SK-N-SH treated with all-trans-retinoic acid at 6 μM for 48 hours (cell line): ENCODE results near the gene FOXI2.

Source experiments
- ATAC-seq: fragments of 200-7000 bp; cut with Tn5 transposase; 3 replicates; pipeline ENCODE4 v1.9.1; 2020; ENCODE audit warnings: mild to moderate bottlenecking, moderate library complexity
- ARNTL ChIP-seq: fragments of 450-650 bp; formaldehyde crosslinking; IDR thresholded peaks from 2 replicates; pipeline ENCODE4 v1.5.0; 2020; ENCODE audit warnings: low read depth, mild to moderate bottlenecking, moderate library complexity, borderline replicate concordance
- BACH2 ChIP-seq: fragments of 250-450 bp; sonication (Bioruptor Pico); IDR thresholded peaks from 2 replicates; pipeline ENCODE4 v1.9.0; 2021; ENCODE audit warnings: mild to moderate bottlenecking, borderline replicate concordance
- CREB5 ChIP-seq: fragments of 250-450 bp; sonication (Bioruptor Pico); IDR thresholded peaks from 2 replicates; pipeline ENCODE4 v1.5.1; 2020; ENCODE audit warnings: low read depth, mild to moderate bottlenecking, moderate library complexity
- CSDC2 ChIP-seq: fragments of 250-450 bp; sonication (Bioruptor Pico); IDR thresholded peaks from 2 replicates; pipeline ENCODE4 v1.5.0; 2020; ENCODE audit warnings: mild to moderate bottlenecking, moderate library complexity
- CSRNP3 ChIP-seq: fragments of 250-450 bp; sonication (Bioruptor Pico); IDR thresholded peaks from 2 replicates; pipeline ENCODE4 v1.5.1; 2021; ENCODE audit warnings: mild to moderate bottlenecking, moderate library complexity
- ESRRG ChIP-seq: fragments of 250-450 bp; sonication (Bioruptor Pico); IDR thresholded peaks from 2 replicates; pipeline ENCODE4 v1.6.1; 2021; ENCODE audit warnings: mild to moderate bottlenecking
- ISL1 ChIP-seq: fragments of 250-450 bp; sonication (Bioruptor Pico); IDR thresholded peaks from 2 replicates; pipeline ENCODE4 v2.1.2; 2022; ENCODE audit warnings: mild to moderate bottlenecking, moderate library complexity
- OSR1 ChIP-seq: fragments of 250-450 bp; sonication (Bioruptor Pico); IDR thresholded peaks from 2 replicates; pipeline ENCODE4 v1.8.0; 2022; ENCODE audit warnings: moderate library complexity, mild to moderate bottlenecking, inconsistent platforms
- PATZ1 ChIP-seq: fragments of 250-450 bp; sonication (Bioruptor Pico); IDR thresholded peaks from 2 replicates; pipeline ENCODE4 v1.8.0; 2020; ENCODE audit warnings: mild to moderate bottlenecking, moderate library complexity, borderline replicate concordance
- POU6F1 ChIP-seq: fragments of 250-450 bp; sonication (Bioruptor Pico); IDR thresholded peaks from 2 replicates; pipeline ENCODE4 v1.8.0; 2021; ENCODE audit warnings: low read depth, mild to moderate bottlenecking, moderate library complexity, borderline replicate concordance
- PPARA ChIP-seq: fragments of 250-450 bp; sonication (Bioruptor Pico); IDR thresholded peaks from 2 replicates; pipeline ENCODE4 v1.5.0; 2020; ENCODE audit warnings: mild to moderate bottlenecking, borderline replicate concordance
- RARB ChIP-seq: fragments of 250-450 bp; sonication (Bioruptor Pico); IDR thresholded peaks from 2 replicates; pipeline ENCODE4 v1.8.0; 2021; ENCODE audit warnings: mild to moderate bottlenecking, moderate library complexity
- TCF4 ChIP-seq: fragments of 250-450 bp; sonication (Bioruptor Pico); IDR thresholded peaks from 2 replicates; pipeline ENCODE4 v1.8.0; 2021; ENCODE audit warnings: mild to moderate bottlenecking, moderate library complexity, borderline replicate concordance
- TOX ChIP-seq: fragments of 250-450 bp; sonication (Bioruptor Pico); IDR thresholded peaks from 2 replicates; pipeline ENCODE4 v1.8.0; 2021; ENCODE audit warnings: mild to moderate bottlenecking, moderate library complexity, borderline replicate concordance
- TSHZ2 ChIP-seq: fragments of 250-450 bp; sonication (Bioruptor Pico); IDR thresholded peaks from 2 replicates; pipeline ENCODE4 v1.5.0; 2020; ENCODE audit warnings: mild to moderate bottlenecking, moderate library complexity
- ZC3H10 ChIP-seq: fragments of 250-450 bp; sonication (Bioruptor Pico); IDR thresholded peaks from 2 replicates; pipeline ENCODE4 v1.5.1; 2021; ENCODE audit warnings: mild to moderate bottlenecking, moderate library complexity
- ZFP3 ChIP-seq: fragments of 250-450 bp; sonication (Bioruptor Pico); IDR thresholded peaks from 2 replicates; pipeline ENCODE4 v1.5.0; 2020; ENCODE audit warnings: mild to moderate bottlenecking, moderate library complexity
- ZFP30 ChIP-seq: fragments of 450-650 bp; formaldehyde crosslinking; IDR thresholded peaks from 2 replicates; pipeline ENCODE4 v1.5.0; 2022; ENCODE audit warnings: mild to moderate bottlenecking, moderate library complexity
- ZNF565 ChIP-seq: fragments of 450-650 bp; formaldehyde crosslinking; conservative IDR thresholded peaks from 2 replicates; pipeline ENCODE4 v1.5.0; 2020; ENCODE audit warnings: low read depth, mild to moderate bottlenecking, moderate library complexity

The FOXI2 gene

GRCh38 chr10:127715782-127716378 is 21.1 kb upstream of the FOXI2 start (continued):
- TF ChIP-seq CREB5 (CRISPR knock-in tag) (no peak), ISL1 (CRISPR knock-in tag) (no peak), TOX (CRISPR knock-in tag) (no peak), ZFP30 (CRISPR knock-in tag) (no peak), BACH2 (CRISPR knock-in tag) (no peak)

- no peak for ATAC-seq
- TF ChIP-seq ARNTL (CRISPR knock-in tag) (no peak), TCF4 (CRISPR knock-in tag) (no peak), OSR1 (CRISPR knock-in tag) (no peak), CSDC2 (CRISPR knock-in tag) (no peak), POU6F1 (CRISPR knock-in tag) (no peak), CREB5 (CRISPR knock-in tag) (no peak), RARB (CRISPR knock-in tag) (no peak), ZFP30 (CRISPR knock-in tag) (no peak), ZC3H10 (CRISPR knock-in tag) (no peak), CSRNP3 (CRISPR knock-in tag) (no peak), TSHZ2 (CRISPR knock-in tag) (no peak), ZNF565 (no peak), ISL1 (CRISPR knock-in tag) (no peak), ESRRG (no peak), PPARA (no peak), ZFP3 (no peak), PATZ1 (CRISPR knock-in tag) (no peak), TOX (CRISPR knock-in tag) (no peak), BACH2 (CRISPR knock-in tag) (no peak)
Observed at GRCh38 chr10:127720142-127720541, 16.8 kb upstream of the FOXI2 start.

GRCh38 chr10:127720903-127721302 is 16.1 kb upstream of the FOXI2 start:
- ATAC-seq: no peak
- TF ChIP-seq CSDC2 (CRISPR knock-in tag) (no peak), TCF4 (CRISPR knock-in tag) (no peak)
